Lung (tissue), 12 donors: ENCODE data around the gene CAMK2N1. TPM values are rescaled to one million over a fixed set of nuclear protein-coding genes. Genes with fewer than 3 reads are reported as not detected.

ENCODE experiments used
- ATAC-seq: fragments of 200-7000 bp; cut with Tn5 transposase; one replicate; pipeline ENCODE4 v1.9.1; 2020; ENCODE audit warnings: moderate number of reproducible peaks; ENCODE audit not compliant: insufficient read depth, low FRiP score
- DNase-seq, 3 donors: peaks; one replicate each; pipeline ENCODE4 v3.0.0-alpha.2; 2013 to 2017
- H3K27ac ChIP-seq, 2 donors: one replicate each; pipeline ENCODE4 v1.5.1; 2013; ENCODE audit warnings: mild to moderate bottlenecking in 2 of 2, moderate library complexity in 2 of 2, control low read depth in 1 of 2, inconsistent platforms in 1 of 2, low read depth in 1 of 2, low read length in 1 of 2
- H3K27me3 ChIP-seq, 3 donors: one replicate each; pipeline ENCODE4 v1.5.1; 2013; ENCODE audit warnings: low read length in 2 of 3; ENCODE audit not compliant: control insufficient read depth in 3 of 3, insufficient read depth in 3 of 3
- H3K36me3 ChIP-seq, 4 donors: one replicate each; pipeline ENCODE4 v1.5.1; 2013; ENCODE audit warnings: low read length in 4 of 4, mild to moderate bottlenecking in 1 of 4, moderate library complexity in 1 of 4; ENCODE audit not compliant: control insufficient read depth in 4 of 4, insufficient read depth in 4 of 4
- H3K4me1 ChIP-seq, 5 donors: one replicate each; pipeline ENCODE4 v1.5.1; 2013; ENCODE audit warnings: low read length in 5 of 5, mild to moderate bottlenecking in 2 of 5, moderate library complexity in 1 of 5; ENCODE audit not compliant: control insufficient read depth in 5 of 5, insufficient read depth in 5 of 5
- H3K4me3 ChIP-seq: one replicate; pipeline ENCODE4 v1.5.1; 2013; ENCODE audit warnings: mild to moderate bottlenecking, control low read depth, moderate library complexity
- H3K9ac ChIP-seq, 2 donors: one replicate each; pipeline ENCODE4 v1.5.1; 2013; ENCODE audit warnings: low read length in 2 of 2, control low read depth in 1 of 2; ENCODE audit not compliant: insufficient read depth in 1 of 2
- H3K9me3 ChIP-seq, 4 donors: one replicate each; pipeline ENCODE4 v1.5.1; 2013; ENCODE audit warnings: low read length in 3 of 4, mild to moderate bottlenecking in 1 of 4, moderate library complexity in 1 of 4; ENCODE audit not compliant: control insufficient read depth in 4 of 4, insufficient read depth in 3 of 4
- WGBS, 2 donors: extraction: QIAGEN DNeasy Blood & Tissue Kit; methylation state at CpG; one replicate each; pipeline ENCODE4 v1.1.7; 2013; 5-methylcytosine and 5-hydroxymethylcytosine counted together
- polyA plus RNA-seq, 2 donors: library from polyadenylated mRNA; stranded (reverse); fragments of 200-250 nt; gene quantifications; one replicate each; pipeline ENCODE4 v1.2.1, GENCODE V29; 2013
- total RNA-seq, 2 donors: library from RNA; depleted of rRNA in 1 of 2; stranded (reverse); fragments of >200 nt in 1 of 2; gene quantifications; one replicate each; pipeline ENCODE4 v1.2.1, GENCODE V29; 2014 to 2021
- TF ChIP-seq, protein P1 (sequence below): IDR thresholded peaks from 2 replicates; pipeline ENCODE4 v1.5.1; 2012; ENCODE audit warnings: mild to moderate bottlenecking; ENCODE audit errors: control extremely low read depth, extremely low read depth
- donor health status: control.
- donor health status: control.
- donor health status: Bipolar disorder and iron deficiency.
- donor health status: healthy.
- donor health status: DM: yes; HTN: yes; CAD: no.

CAMK2N1 gene
- total and polyA plus RNA-seq, 4 donors, result 6.5 to 44.3 (median 28.3) TPM

DNA sequence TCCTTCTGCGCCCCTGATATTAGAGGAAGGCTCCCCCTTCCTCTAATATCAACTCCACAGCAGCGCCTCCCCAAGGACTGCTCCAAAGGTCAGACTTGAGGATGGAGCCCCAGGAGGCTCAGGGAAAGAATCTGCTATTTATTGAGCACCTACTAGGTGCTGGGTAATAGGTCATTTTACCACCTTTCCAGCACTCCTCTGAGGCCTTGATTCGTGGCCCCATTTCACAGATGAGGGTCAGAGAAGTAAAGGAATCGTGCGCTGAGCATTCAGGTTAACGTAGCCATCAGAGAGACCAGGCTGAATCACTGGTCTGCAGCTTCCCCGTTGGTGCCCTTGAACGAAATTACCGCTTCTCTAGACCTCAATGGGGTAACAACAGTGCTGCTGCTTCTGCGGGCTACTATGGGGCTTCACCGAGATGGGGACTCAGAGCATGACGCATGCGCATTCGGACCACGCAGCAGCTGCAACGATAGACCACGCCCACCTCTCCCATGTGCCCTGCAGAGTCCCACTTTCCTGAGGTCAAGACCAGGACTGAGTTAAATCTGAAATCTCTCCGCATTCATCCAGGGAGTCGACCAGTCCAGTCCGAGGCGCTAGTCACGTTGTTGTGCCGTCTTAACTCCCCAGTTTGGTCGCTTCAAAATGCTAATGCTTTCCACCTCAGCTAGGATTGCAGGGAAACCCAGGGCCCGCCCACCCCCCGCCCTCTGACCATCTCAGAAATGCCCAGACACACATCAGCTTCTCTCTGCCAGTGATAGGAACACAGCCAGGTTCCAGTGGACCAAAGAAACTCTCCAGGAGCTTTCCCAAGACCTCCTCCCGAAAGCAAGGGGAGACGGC is 12.9 kb downstream of the CAMK2N1 start:
- ATAC-seq (no peak), DNase-seq (peak; percentile 83 to 85 (median 84))
- Histone ChIP-seq H3K4me1 (peaks cover 0 to 28% (median 8%) of the 10 kb centered on the region in 5 donors), H3K9me3 (peaks cover 0 to 6% (median 0%) of the 10 kb centered on the region in 4 donors), H3K27me3 (peaks cover 0 to 21% (median 6%) of the 10 kb centered on the region in 3 donors), H3K27ac (no peak overlapping the region), H3K4me3 (no peak overlapping the region), H3K9ac (no peak overlapping the region), H3K36me3 (no peaks in the 10 kb centered on the region)
- WGBS, 2 donors, result 27 to 29% methylated on average over 28 of the region's 28 CpGs
- TF ChIP-seq, protein P1, sequence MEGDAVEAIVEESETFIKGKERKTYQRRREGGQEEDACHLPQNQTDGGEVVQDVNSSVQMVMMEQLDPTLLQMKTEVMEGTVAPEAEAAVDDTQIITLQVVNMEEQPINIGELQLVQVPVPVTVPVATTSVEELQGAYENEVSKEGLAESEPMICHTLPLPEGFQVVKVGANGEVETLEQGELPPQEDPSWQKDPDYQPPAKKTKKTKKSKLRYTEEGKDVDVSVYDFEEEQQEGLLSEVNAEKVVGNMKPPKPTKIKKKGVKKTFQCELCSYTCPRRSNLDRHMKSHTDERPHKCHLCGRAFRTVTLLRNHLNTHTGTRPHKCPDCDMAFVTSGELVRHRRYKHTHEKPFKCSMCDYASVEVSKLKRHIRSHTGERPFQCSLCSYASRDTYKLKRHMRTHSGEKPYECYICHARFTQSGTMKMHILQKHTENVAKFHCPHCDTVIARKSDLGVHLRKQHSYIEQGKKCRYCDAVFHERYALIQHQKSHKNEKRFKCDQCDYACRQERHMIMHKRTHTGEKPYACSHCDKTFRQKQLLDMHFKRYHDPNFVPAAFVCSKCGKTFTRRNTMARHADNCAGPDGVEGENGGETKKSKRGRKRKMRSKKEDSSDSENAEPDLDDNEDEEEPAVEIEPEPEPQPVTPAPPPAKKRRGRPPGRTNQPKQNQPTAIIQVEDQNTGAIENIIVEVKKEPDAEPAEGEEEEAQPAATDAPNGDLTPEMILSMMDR, result no peak

DNA sequence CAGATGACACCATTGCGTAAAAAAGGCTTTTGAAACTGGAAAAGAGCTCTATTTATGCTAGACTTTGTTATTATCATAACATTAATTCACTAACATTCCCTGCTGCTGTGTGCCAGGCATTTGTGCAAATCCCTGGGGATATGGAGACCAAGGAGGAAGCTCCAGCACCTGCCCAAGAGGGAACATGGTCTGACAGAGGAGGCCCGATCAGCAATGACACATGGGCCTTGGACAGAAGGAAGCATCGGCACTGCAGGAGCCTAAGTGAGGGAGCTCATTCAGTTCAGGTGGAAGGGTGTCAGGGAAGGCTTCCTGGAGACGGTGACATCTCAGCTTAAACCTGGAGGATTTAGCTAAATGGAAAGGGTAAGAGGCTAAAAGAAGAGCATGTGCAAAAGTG is 13.9 kb downstream of the CAMK2N1 start:
- Histone ChIP-seq H3K9me3 (peaks cover 0 to 4% (median 0%) of the 10 kb centered on the region in 4 donors), H3K4me1 (peaks cover 0 to 19% (median 8%) of the 10 kb centered on the region in 5 donors), H3K9ac (no peak overlapping the region), H3K4me3 (no peak overlapping the region), H3K27me3 (peaks cover 0 to 17% (median 5%) of the 10 kb centered on the region in 3 donors), H3K27ac (no peak overlapping the region), H3K36me3 (no peaks in the 10 kb centered on the region)
- ATAC-seq (no peak), DNase-seq (no peak)
- 90 to 92% methylated on average over 4 of the region's 4 CpGs for WGBS, 2 donors
- TF ChIP-seq, protein P1, result no peak

DNA sequence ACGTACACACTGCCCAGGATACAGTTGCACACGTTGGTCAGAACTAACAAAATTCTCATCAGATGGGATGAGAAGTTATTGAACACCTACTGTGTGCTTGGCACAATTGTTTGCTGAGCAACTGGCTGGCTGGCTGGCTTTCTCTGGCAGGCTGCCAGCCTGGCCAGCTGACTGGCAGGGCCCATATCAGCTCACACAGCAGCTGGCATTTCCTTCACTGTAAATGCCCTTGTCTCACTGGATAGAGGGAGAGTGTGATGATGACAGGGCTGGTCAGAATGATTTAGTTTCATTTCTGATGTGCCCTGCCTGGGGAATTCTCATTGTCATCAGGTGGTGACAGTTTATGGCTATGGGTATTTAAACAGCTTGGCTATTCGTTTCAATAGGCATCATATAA is 15.8 kb downstream of the CAMK2N1 start:
- Histone ChIP-seq H3K4me1 (peaks cover 0 to 7% (median 1%) of the 10 kb centered on the region in 5 donors), H3K9ac (no peak overlapping the region), H3K27me3 (peaks cover 0 to 20% (median 0%) of the 10 kb centered on the region in 3 donors), H3K4me3 (no peak overlapping the region), H3K27ac (no peak overlapping the region), H3K9me3 (peaks cover 0 to 2% (median 0%) of the 10 kb centered on the region in 4 donors), H3K36me3 (no peaks in the 10 kb centered on the region)
- DNase-seq, result no peak
- TF ChIP-seq, protein P1, result no peak
- no peak for ATAC-seq
- 63 to 72% methylated on average over 3 of the region's 3 CpGs for WGBS, 2 donors
